ENCODE measurements around the gene STPG1.

Gene STPG1

DNA sequence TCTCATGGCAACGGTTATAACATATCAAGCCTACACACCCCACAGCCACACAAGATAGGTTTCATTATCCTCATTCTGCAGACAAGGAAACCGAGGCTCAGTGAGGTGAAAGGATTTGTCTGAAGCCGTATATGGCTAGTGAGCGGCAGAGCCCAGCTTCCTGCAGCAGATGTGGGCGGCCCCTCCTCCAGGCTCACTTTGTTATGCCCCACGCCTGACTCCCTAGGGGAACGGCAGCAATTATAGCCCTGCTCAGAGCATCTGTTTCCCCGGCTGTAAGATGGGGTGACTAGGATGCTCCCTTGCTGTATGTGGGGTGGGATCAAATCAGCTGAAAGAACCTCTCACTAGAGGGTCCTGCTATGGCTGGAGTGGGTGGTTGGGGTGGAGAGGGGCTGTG lies 72.3 kb downstream of the STPG1 start:
- DNase-seq (ENCODE audit: low read depth in 2 of 2): no peak

DNA sequence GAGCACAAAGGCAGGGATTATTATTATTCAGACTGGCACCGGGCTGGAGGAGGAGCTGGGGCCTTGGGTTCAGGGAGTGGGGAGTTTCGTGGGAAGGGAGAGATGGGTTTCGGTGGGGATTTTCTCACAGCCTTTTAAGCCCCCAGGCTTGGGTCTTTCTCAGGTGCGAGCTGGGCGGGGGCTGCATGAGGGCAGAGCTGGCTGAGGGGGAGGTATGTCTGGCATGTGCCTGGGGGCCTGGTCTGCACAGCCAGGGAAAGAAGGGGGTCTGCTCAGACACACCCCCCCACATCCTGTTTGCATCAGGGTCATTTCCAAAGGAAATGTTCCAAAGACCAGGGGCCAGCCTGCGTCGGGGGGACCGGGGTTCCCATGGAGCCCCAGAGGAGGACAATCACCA lies 72.8 kb downstream of the STPG1 start:
- DNase-seq (ENCODE audit: low read depth in 2 of 2): no peak

DNA sequence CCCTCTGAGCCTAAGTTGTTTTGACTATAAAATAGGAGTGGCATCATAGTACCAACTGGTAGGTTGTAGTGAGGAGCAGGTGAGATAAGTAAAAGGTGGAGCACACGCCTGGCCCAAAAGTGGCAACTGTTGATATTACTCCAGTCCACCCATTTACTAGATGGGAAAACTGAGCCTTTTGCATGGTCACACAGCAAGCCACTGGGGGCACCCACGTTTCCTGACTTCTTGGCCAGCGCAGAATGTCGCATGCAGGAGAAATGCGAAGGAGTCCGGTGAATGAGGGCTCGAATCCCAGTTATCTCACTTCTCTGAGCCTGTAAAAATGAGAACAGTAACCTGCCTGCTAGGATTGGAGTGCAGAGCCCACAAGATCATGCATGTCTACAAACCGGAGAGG lies 73.6 kb downstream of the STPG1 start:
- no peak for DNase-seq (ENCODE audit: low read depth in 2 of 2)

- DNase-seq (ENCODE audit: low read depth in 2 of 2): no peak
Observed at GRCh38 chr1:24338447-24338846, 75.1 kb downstream of the STPG1 start.

GRCh38 chr1:24337455-24337854 lies 76.1 kb downstream of the STPG1 start:
- no peak for DNase-seq (ENCODE audit: low read depth in 2 of 2)

DNA sequence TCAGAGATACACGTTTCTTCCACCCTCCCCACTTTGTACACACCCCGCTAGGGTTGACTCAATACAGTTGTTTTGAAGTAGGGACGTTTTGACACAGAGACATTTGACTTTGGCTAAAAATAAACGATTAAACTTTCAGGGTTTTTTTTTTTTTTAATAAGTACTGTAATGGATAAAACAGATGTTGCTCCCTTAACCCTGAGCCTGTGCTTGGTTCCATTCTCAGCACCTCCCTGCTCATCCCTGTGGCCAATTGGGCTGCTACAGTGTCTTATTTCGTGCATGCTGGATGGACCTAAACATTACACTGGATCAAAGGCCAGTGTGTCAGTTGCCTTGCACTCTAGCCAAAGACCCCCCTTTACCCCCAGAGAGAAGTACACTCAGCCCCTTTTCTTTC lies 77.5 kb downstream of the STPG1 start:
- no peak for DNase-seq (ENCODE audit: low read depth in 2 of 2)

DNA sequence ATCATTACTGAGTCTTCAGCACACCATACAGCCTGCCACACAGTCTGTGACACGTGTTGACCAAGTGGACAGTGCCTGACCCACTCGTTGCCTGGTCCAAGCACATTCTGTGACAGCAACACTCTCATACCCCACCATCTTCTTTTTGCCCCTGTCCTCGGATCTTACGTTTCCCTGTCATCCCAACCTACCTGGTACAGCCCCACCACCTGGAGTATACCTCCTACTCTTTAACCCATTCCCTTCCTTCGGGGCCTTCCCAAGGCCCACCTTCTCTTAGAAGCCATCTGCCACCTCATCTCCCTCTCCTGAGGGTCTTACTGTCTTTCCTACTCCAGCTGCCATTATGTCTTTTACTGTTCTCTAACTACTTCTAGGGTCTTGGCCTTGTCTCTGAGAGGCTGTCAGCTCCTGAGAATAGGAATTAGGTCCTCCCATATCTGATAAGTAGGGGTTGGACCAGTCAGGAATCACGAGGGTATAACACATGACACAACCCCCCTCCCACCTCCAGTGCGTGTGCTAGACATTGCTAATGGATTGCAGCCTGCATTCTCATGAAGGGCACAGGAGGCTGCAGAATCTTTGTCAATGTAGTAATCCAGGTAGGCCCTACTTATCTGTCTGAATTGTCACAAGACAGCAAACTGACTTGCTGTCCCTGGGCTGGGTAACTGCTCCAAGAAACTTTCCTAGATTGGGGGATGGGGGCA lies 81.5 kb downstream of the STPG1 start:
- DNase-seq (ENCODE audit: low read depth in 2 of 2): no peak

DNA sequence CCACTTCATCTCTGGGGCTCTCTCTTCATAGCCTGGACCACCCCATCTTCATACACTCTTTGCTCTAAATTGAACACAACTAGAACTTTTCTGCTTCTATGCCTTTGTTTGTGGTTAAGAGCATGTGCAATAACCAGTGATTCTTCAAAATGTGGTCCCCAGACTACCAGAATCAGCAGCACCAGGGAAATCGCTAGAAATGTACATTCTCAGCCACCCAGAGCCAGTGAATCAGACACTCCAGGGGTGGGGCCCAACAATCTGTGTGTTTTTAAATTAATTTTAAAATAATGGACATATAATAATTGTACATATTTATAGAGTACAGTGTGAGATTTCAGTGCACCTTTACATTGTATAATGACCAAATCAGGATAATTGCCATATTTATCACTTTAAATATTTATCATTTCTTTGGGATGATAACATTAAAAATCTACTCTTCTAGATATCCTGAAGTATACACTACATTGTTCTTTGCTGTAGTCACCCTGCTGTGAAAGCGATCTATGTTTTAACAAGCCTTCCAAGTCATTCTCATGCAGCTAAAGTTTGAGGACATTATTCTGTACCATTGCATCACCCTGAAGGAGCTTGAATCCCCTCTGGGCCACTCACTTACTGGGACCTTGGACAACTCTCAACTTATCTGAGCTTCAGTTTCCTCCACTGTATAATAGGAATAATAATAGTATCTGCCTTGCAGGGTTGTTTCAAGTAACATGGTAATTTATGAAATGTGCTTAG lies 83.6 kb downstream of the STPG1 start:
- no peak for DNase-seq (ENCODE audit: low read depth in 2 of 2)

DNA sequence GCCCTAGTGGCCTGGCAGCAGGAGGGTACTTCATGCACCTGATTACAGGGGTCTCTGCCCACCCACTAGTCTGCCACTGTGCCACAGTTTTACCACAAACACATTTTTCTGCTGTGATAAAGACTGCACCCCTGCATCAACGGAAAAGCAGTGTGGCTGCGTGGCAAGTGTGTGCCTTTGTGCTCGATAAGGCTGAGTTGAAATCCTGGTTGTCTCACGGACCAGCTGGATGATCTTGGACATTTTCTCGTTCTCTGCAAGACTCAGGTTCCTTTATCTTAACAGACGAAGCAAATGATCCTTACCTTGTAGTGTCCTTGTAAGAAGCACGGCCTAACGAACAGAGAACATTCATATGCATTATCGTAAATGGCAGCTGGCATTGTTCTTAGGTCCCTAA lies 84.3 kb downstream of the STPG1 start:
- DNase-seq (ENCODE audit: low read depth in 2 of 2): no peak

DNA sequence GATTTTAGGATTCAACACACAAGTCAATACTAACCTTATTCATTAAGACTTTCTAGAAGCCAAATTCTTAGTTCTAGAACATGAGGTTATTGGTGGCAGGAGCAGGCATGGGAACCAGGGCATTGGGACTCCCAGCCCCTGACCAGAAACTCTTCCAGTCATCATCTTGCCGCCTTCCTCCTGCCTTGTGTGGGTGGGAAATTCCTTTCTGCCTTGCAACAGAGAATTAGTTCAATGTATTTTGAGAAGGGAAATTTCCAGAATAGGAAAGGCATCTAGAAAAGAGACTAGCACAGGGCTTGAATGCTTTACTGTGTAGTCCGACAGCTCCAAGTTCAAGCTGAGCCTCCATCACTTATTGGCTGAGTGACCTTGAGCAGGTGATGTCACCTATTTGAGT lies 85.7 kb downstream of the STPG1 start:
- no peak for DNase-seq (ENCODE audit: low read depth in 2 of 2)

DNA sequence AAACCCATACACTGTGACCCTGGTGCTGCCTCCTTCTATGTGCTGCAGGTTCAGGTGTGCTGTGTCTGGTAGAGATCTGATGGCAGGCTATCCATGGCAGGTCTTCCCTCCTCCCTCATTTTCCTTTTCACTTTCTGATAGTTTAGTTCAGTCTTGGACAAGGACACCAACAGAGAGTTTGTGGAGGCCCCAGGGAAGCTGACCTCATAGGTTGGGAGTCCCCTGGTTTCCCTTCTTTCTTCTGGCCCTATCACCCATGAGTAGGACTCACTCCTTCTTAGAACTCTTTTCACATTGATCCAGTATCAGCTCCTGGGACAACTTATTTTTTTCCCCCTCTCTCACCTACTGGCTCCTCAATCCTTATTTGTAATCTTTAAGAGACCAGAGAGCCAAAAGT lies 86.1 kb downstream of the STPG1 start:
- DNase-seq (ENCODE audit: low read depth in 2 of 2): no peak

GRCh38 chr1:24325587-24326449 lies 87.8 kb downstream of the STPG1 start:
- no peak for DNase-seq (ENCODE audit: low read depth in 2 of 2)

DNA sequence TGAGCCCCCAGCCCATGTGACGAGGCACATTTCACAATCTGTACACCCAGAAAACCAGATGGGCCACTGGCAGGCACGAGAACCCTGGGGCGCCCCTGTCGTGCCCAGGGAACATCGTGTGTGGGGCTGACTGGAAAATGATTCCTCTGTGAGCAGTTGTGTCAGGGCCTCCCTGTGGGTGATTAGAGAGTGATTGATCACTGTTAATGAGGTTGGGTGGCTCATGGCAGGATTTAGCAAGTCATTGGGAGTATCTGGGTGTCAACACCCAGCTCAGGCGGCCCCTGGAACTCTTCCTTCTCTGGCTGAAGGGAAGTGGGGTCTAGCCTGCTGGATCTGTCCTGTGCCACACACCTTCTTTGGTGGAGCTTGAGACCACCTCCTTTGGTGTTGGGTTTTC lies 88.7 kb downstream of the STPG1 start:
- no peak for DNase-seq (ENCODE audit: low read depth in 2 of 2)

- no peak for DNase-seq (ENCODE audit: low read depth in 2 of 2)
Observed at GRCh38 chr1:24323281-24323680, 90.3 kb downstream of the STPG1 start.

DNA sequence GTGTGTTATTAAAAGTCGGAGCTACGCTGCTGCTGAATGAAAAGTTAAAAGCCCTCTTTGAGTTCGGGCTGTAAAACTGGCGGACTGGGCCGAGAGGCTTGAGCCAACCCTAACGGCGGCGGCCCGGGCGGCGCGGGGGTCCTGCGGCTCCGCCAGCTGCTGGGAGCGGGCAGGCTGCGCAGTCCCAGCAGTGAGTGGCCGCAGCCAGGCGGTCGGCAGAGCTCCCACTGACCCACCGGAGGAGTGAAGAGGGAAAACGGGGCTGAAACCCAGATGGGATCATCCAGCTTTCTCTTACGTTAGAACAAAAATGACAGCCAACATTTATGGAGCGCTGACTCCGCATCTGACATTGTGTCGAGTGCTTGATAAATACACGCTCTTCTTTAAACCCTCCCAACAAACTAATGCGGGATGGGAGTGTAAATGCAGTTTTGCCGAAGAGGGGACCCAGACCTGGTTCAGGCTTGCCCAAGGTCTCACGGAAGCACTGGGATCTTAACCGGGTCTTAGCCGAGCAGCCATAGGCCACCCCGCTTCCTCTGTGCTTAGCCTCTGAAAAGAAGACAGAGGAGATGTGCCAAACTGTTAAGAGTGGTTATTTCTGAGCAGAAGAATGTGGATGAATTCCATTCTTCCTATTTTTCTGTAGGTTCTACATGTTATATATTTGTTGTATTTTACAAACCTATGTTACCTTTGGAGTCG lies 91.0 kb downstream of the STPG1 start:
- DNase-seq (ENCODE audit: low read depth in 2 of 2): no peak

DNA sequence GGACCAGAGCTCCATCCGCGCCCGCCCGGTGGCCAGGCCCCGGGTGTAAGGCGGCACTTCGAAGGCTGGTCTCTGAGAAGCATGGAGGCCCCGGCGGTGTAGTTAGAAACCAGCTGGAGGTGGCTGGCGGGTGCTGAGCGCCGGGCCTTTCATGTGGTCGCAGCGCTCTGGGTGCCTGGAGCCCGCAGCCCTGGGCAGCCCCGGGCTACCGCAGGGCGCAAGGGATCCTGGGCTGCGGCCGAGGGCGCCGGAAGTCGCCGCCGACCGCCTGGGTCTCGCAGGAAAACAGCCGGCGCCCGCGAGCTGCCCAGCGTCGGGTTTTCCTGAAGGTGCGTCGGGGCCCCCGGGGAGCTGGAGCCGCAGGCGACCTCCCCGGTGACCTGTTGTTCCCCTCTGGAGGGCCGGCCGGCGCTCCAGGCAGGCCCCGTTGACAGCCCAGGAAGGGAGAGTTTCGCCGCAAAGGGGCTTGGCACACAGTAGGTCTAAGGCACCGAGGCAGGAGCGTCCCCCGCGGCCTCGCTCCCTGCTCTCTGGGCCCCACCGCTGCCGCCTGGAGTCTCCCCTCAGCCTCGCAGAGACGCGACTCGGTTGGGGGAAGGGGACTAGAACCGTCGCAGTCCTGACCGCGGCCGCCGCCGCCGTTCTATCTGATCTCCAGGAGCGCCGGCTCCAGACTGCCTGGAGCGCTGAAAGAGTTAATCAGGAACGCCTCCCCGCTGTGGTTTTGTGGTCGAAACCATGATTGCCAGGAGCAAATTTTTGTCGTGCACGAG lies 91.7 kb downstream of the STPG1 start:
- DNase-seq (ENCODE audit: low read depth in 2 of 2): peak in 1 of 2 donors; percentile 22

DNA sequence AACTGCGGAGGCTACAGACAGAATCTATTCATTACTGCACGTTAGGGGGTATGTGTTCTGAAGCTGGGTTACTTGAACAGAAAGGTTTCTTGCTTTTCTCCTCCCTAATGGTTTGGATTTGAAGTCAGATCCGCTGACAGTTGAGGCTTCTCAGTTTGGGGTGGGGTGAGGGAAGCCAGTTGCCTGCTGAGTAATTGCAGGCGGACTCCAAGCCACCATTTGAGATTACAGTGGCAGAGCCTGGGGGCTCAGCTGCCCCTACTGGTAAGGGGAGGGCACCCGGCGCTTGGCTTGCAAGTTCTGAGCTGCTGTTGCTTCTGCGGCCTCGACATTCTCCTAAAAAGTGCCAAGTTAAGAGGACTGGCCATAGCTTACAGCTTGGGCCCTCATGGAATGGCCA lies 92.5 kb downstream of the STPG1 start:
- no peak for DNase-seq (ENCODE audit: low read depth in 2 of 2)

- DNase-seq (ENCODE audit: low read depth in 2 of 2): no peak
Observed at GRCh38 chr1:24319962-24320361, 93.6 kb downstream of the STPG1 start.

DNA sequence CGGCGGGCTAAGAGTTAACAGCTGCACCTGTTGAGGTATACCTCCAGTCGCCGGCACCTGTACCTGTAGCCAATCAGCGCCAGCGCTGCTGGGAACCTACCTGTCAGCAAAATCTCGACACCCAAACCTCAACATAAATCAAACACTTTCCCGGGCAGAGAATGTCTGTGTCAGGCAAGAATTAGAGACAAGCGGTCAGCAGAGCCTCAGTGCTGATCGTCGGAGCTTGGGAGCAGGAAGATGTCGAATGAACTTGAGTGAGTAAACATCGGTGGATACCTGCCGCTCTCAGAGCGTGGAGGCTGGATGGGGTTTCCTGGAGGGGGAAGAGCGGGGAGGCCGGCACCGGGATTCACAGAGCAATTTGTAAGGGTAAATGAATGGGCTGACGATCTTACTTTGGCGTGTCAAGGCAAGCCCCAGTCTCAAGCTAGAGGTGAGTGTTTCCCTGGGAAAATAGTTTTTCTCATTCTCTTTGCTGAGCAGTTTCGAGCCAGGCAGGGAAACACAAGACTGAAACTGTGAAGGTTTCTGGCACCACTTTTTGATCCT lies 94.2 kb downstream of the STPG1 start, which contains the start of gene GRHL3:
GRHL3 (plus strand) TSS at position 46 of the 552 bp plus-strand sequence; CDS start at position 241, 195 bp downstream.
- no peak for DNase-seq (ENCODE audit: low read depth in 2 of 2)

DNA sequence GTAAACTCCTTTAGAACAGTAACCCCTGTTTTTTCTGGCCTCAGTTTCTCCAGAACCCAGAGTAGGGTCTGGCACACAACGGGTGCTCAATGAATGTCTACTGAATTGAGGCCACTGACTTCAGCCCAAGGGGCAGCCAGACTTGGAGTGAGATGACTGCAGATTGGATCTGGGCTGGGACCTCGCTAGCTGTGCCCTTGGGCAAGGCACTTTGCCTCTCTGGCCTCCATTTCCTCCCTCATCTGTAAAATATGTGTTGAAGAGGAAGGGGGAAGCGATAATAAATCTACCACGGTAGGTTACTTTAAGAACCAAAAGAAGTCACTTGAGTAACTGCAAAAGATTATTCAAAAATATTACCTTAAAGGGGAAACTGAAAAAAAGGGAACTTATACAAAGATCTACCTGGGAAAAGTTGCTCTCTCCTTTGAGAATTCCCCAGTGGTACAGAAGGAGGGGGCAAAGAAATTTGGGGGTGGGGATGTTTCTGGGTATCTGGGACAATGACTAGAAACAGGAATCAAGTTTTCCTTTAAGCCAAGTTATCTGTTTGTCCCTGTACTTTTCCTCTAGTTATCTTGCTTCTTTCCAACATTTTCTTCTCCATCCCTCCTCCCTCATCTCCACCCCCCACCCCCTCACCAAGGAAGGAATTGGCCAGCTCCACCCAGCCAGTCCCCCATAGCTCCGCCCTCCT lies 94.8 kb downstream of the STPG1 start:
- no peak for DNase-seq (ENCODE audit: low read depth in 2 of 2)

Data from stimulated activated CD4-positive, alpha-beta T cell treated with anti-CD3 and anti-CD28 coated beads, Interleukin-1b, Interleukin-23, amount 100 ng/mL, for 1 hour (primary cell).